ENCODE data around the gene ZBTB21. TPM values are rescaled to one million over a fixed set of nuclear protein-coding genes. Genes with fewer than 3 reads are reported as not detected.

Gene ZBTB21
- total and polyA plus RNA-seq, 2 of the 8 experiments (the other 6 are each of a cell fraction or from before 2014, with no cell fraction given) = 3.9 to 17.8 TPM

GRCh38 chr21:42000908-42001307 is 9.3 kb downstream of the ZBTB21 start:
- H4K5ac ChIP-seq (ENCODE audit: insufficient read length, low read depth, low read length) = no peak overlapping the region
- H4K91ac ChIP-seq (replicated peaks; ENCODE audit: insufficient read length, low read length) = no peak overlapping the region
- H4K20me1 ChIP-seq (replicated peaks in 1 of 2; ENCODE audit: control insufficient read depth in 1 of 2, insufficient read depth in 2 of 2, low read length in 2 of 2) = peaks cover 0 to 3% of the 10 kb centered on the region in 2 experiments
- H3K79me2 ChIP-seq (ENCODE audit: control insufficient read depth in 1 of 2, insufficient read depth in 2 of 2, low read length in 2 of 2) = peaks cover 4 to 28% of the 10 kb centered on the region in 2 experiments; a peak in 3 of 4 replicates
- FAIRE-seq = no peak
- H3K79me1 ChIP-seq (ENCODE audit: low read depth, low read length) = 0 out of 2 replicates have a peak, but pooled peaks cover 6% of the 10 kb centered on the region
- no peak for DNase-seq (ENCODE audit: low read depth in 1 of 2, low spot score in 2 of 2)
- H3K36me3 ChIP-seq (ENCODE audit: control insufficient read depth in 2 of 4, insufficient read depth in 4 of 4, low read length in 3 of 4) = peaks cover 3 to 24% (median 14%) of the 10 kb centered on the region in 4 experiments; a peak in 6 of 8 replicates
- no peak overlapping the region for H3K23ac ChIP-seq (ENCODE audit: insufficient read length)
- no peak for TF ChIP-seq SP1 (IDR thresholded peaks at IDR 0.05; ENCODE audit: low read depth, low read length)
- no peak overlapping the region for H3K27ac ChIP-seq (ENCODE audit: low read depth, low read length)
- H3K56ac ChIP-seq (replicated peaks; ENCODE audit: insufficient read length, low read depth, low read length) = no peak overlapping the region
- no peak overlapping the region for H3K4ac ChIP-seq (replicated peaks; ENCODE audit: insufficient read length, low read depth, low read length)
- no peak overlapping the region for H3K18ac ChIP-seq (ENCODE audit: extremely low read depth, low read length)
- no peaks in the 10 kb centered on the region for H3K4me1 ChIP-seq (replicated peaks in 1 of 4; ENCODE audit: control insufficient read depth in 3 of 4, insufficient read depth in 4 of 4, low read length in 3 of 4)
- H2BK15ac ChIP-seq (ENCODE audit: low read length) = no peak overlapping the region
- ChIA-PET CTCF (ENCODE audit: partially characterized antibody) (interaction anchor here (0.6 kb wide), 1 partner anchor 31 kb away, joined by 3 read pairs; no protein-coding TSS in a partner anchor), POLR2A (ENCODE audit: partially characterized antibody) (no interaction called here)
- no peak overlapping the region for H2BK5ac ChIP-seq (ENCODE audit: low read depth, low read length)
- WGBS, 2 experiments (ENCODE audit: extremely low coverage in 1 of 2, insufficient coverage in 1 of 2, insufficient read length in 1 of 2, insufficient replicate concordance in 2 of 2, low coverage in 1 of 2, low lambda C conversion rate in 2 of 2, missing lambda C conversion rate in 1 of 2) = 92% methylated on average over 4 of the region's 4 CpGs; no CpG with 5 or more reads in 1 of the 2 experiments
- H2BK12ac ChIP-seq (ENCODE audit: low read depth, low read length) = no peak overlapping the region
- no peaks in the 10 kb centered on the region for H3K23me2 ChIP-seq (ENCODE audit: low read depth, low read length)
- H3K9me3 ChIP-seq (ENCODE audit: insufficient read depth in 2 of 2, low read depth in 1 of 2, low read length in 1 of 2) = peaks cover 8 to 9% of the 10 kb centered on the region in 2 experiments
- H3K14ac ChIP-seq (ENCODE audit: insufficient read length) = no peak overlapping the region
- H3K9ac ChIP-seq (replicated peaks in 1 of 4; ENCODE audit: extremely low read depth in 1 of 4, low read depth in 3 of 4, low read length in 3 of 4) = no peak overlapping the region
- H2BK20ac ChIP-seq (ENCODE audit: low read length) = no peak overlapping the region
- no peak overlapping the region for H4K8ac ChIP-seq (ENCODE audit: extremely low read depth, insufficient read depth, low read length)
- no peak overlapping the region for H2AK5ac ChIP-seq (ENCODE audit: low read depth, low read length)
- no peak overlapping the region for H3K4me3 ChIP-seq (ENCODE audit: extremely low read depth in 1 of 4, insufficient read depth in 2 of 4, low read depth in 3 of 4, low read length in 4 of 4)
- H3K4me2 ChIP-seq (ENCODE audit: insufficient read depth in 1 of 2, low read depth in 2 of 2, low read length in 2 of 2) = no peak overlapping the region
- H2AFZ ChIP-seq (ENCODE audit: low read length) = no peak overlapping the region
- no peak overlapping the region for H2BK120ac ChIP-seq (replicated peaks; ENCODE audit: low read depth, low read length)
- no peaks in the 10 kb centered on the region for H3K27me3 ChIP-seq (replicated peaks in 1 of 4; ENCODE audit: control insufficient read depth in 3 of 4, extremely low read depth in 1 of 4, insufficient read depth in 3 of 4, low read length in 3 of 4)
